Left colon (tissue), 2 donors: Measurements from ENCODE around the gene ZFYVE28. TPM values are rescaled to one million over a fixed set of nuclear protein-coding genes. Genes with fewer than 3 reads are reported as not detected.

ENCODE experiments used
- ATAC-seq: fragments of 200-7000 bp; cut with Tn5 transposase; one replicate; pipeline ENCODE4 v1.9.1; 2020; ENCODE audit warnings: mild to moderate bottlenecking, moderate library complexity
- DNase-seq, 2 donors: peaks; one replicate each; pipeline ENCODE4 v3.0.0-alpha.2; 2020
- intact Hi-C, 2 donors: fragments of 100-400 bp; cut with DNase I in 1 of 2; cut with micrococcal nuclease in 1 of 2; formaldehyde crosslinking; loops; one replicate each; pipeline versions ENCODE4 v1.11.2 to v1.14.0; 2022; cut with DNase I, micrococcal nuclease
- total RNA-seq, 2 donors: library from RNA; stranded (reverse); fragmentation: NEBNext Ultra II Directional; extraction: Animal tissue kit (Norgen Biotek cat#: 25700); gene quantifications; one replicate each; pipeline ENCODE4 v1.2.1, GENCODE V29; 2021
- donor health status: DM: no; HTN: no; CAD: no.
- donor health status: DM: yes; HTN: yes; CAD: no.

ZFYVE28 gene
- total RNA-seq, 2 donors from 2014 or later, result 31.9 to 48.7 TPM

GRCh38 chr4:2417226-2417764 lies 1.1 kb downstream of the ZFYVE28 start:
- ATAC-seq (peak; percentile 1), DNase-seq (peak in 1 of 2 donors; percentile 48)
- intact Hi-C loops, result no loop called here

DNA sequence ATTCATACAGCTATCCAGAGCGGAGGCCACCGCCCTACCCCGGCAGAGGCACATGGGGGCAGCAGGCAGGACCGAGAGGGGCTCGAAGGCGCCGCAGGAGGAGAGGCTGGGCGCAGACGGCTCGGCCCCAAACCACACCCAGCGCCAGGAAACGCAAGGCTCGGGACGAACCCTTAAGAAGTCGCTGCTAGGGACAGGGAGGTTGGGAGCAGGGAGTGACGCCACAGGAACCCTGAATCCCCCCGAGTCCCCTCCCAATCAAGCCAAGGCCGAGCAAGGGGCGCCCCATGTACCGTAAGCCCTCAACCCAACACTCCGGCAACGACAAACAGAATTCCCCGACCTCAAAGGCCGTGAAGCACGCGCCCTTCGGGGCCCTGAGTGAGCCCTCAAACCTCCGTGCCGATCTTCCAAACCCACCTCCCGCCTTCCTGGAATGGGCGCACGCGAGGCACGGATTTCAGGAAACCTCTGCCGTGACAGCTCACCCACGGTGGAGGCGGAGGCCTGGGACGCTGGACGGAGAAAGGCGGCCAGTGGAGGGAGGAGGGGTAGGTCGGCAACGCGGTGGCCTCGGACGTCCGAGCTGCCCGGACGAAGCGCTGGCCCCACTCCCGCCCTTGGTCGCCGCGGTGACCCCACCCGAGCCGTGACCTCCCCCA lies 1.8 kb downstream of the ZFYVE28 start:
- DNase-seq (peak; percentile 58 to 67), ATAC-seq (no peak)
- intact Hi-C loops, result no loop called here

- ATAC-seq, result no peak
- intact Hi-C loops, result no loop called here
- DNase-seq, result no peak
Observed at GRCh38 chr4:2415881-2416563, 2.4 kb downstream of the ZFYVE28 start.

DNA sequence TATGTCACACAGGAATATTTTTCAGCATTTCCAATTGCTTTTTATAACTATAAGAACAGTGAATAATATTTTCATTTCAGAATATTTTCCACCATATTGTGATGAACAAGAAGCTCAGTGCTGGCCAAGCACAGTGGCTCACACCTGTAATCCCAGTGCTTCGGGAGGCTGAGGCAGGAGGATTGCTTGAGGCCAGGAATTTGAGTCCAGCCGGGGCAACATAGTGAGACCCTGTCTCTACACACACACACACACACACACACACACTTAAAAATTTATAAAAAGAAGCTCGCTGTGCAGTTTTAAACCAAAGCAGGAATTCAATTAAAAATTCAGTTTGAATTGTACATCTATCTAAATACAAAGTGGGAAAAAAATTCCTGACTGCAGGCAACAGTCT lies 3.2 kb downstream of the ZFYVE28 start:
- ATAC-seq, result no peak
- intact Hi-C loops, result no loop called here
- DNase-seq, result no peak

DNA sequence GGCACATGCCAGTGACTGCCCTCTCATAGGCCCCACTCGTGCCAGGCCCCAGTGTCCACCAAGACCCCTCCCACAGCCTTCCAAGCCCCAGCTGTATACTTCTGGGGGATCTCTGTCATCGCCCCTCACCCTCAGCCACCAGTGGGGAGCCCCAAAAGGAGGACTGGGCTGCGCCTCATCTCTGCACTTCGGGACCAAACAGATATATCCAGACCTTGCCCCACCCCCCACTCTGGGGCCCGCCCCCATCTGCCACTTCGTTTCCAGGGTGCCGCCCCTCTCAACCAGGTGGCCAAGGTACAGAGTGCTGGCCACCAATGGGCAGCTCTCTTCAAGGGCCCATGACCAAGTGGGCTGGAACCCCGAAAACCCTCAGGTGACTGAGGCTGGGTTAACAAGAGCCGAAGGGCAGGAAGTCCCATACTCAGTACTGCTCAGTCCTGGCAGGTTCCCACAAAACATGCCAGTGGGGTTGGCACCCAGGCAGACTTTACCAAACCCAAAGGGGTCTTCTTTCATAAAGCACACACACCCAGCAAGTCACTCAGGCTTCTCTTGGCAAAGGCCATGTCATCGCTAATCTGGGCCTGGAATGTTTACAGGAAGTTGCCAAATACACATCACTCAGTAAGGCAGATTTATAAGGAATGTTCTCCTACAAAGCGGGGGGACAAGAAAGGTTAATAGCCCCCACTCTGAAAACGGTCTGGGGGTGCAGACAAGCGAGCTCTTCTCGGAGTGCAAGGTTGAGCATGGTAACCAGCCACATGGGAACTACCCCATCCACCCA lies 4.4 kb downstream of the ZFYVE28 start:
- intact Hi-C loops, result no loop called here
- DNase-seq (peak; percentile 84 to 86), ATAC-seq (peak; percentile 50)

DNA sequence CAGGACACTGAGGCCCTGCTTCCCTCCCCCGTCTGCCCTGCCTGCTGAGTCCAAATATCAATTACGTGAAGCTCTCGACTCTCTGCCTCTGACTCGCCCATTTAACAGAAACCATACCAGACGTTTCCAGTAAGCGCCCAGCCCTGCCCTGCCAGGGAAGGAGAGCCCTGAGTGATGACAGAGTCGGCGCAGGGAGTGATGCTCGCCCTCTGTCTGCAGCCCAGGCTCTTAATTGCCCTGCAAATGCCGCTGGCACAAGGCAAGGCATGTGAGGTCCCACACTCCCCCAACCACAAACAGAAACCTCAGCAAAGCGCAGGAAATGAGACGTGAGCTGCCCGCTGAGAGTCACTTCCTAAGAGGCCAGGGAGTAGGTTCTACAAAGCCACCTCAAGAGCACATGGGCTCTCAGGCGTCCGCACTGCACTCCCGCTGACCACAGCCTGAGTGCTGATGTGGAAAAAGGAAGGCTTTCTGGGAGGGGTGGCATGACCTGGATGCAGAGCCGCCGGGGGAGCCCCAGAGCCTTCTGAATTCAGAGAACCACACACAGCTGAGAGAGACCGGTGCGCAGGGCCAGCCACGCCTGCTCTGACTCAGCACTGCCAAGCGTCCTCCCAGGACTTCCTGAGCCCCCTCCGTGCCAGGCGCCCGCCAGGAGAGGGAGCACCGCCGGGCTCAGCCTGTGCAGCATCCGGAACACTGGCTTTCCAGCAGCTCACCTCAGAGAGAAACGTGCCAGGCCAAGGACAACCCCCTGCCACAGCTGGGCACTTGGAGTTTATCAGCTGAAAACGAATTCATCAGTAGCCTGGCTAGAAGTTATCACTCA lies 5.3 kb downstream of the ZFYVE28 start:
- intact Hi-C loops, result no loop called here
- peak; percentile 88 to 91 for DNase-seq
- ATAC-seq, result peak; percentile 78

DNA sequence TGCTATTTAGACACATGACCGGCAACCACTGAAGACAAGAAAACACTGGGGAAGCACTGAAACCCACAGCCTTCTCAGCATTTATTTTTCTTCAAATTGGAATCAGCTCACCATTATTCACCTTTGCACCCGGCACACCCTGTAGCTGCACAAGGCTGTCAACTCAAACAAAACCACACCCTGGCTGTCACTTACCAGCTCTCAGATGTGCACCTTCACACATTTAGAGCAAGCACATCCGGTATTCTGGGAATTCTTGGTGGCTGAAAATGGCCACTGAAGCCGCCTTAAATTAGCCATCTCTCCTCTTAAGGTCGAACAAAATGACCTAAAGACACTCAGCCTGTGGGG lies 5.9 kb downstream of the ZFYVE28 start:
- DNase-seq, result peak; percentile 78 to 86
- intact Hi-C loops, result no loop called here
- peak; percentile 71 for ATAC-seq

DNA sequence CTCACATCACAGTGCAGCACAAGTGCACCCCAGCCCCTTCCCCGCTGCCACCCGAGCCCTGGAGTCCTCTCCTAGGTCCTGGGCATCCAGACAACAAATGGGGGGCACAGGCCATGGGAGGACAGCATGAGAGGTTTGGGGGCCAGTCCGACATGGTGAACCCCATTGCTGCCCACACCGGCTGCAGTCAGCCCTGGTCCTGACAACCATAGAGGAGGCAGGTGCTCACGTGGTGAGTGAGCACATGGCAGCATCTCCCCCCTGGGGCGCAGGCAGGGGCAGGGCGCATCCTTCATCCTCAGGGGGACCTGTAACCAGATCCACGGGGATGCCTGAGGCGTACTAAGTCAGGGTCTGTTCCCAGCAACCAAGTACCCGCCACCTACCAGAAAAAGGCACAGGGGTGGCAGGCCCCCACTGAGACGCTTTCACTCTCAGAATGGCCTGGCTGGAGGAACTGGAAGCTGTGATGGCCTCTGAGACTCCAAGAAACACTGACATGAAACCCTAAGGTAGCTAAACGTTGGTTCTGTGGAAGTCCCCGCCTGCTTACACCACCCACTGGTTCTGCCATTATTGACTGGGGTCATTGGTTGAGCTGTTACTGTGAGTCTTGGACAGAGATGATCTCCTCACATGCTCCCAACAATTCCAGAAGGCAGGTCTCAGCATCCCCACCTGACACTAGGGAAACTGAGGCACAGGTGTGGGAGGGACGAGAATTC lies 6.5 kb downstream of the ZFYVE28 start:
- ATAC-seq, result no peak
- intact Hi-C loops, result no loop called here
- no peak for DNase-seq

GRCh38 chr4:2409381-2409783 lies 9.1 kb downstream of the ZFYVE28 start:
- ATAC-seq (no peak), DNase-seq (no peak)
- intact Hi-C loops, result no loop called here

- DNase-seq (no peak), ATAC-seq (no peak)
- intact Hi-C loops, result no loop called here
Observed at GRCh38 chr4:2408976-2409375, 9.5 kb downstream of the ZFYVE28 start.

GRCh38 chr4:2408401-2408958 lies 10.0 kb downstream of the ZFYVE28 start:
- DNase-seq, result peak; percentile 56 to 65
- ATAC-seq, result peak; percentile 13
- intact Hi-C loops, result no loop called here

DNA sequence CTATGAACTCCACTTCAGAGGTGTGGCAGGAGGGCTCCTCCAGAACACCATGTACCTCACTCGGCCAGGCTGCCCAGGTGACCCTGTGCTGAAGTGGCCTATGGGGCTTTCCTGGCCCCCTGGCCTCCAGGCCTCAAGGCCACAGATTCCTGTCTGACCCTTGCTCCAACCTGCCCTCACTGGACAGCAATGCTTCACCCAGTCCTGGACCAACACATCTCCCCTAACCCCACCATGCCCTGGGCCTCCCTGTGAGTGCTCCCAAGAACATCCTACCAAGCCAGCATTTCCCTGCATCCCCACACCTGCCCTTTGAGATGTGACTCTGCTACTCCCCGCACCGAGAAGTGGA lies 10.5 kb downstream of the ZFYVE28 start:
- DNase-seq (no peak), ATAC-seq (no peak)
- intact Hi-C loops, result no loop called here

DNA sequence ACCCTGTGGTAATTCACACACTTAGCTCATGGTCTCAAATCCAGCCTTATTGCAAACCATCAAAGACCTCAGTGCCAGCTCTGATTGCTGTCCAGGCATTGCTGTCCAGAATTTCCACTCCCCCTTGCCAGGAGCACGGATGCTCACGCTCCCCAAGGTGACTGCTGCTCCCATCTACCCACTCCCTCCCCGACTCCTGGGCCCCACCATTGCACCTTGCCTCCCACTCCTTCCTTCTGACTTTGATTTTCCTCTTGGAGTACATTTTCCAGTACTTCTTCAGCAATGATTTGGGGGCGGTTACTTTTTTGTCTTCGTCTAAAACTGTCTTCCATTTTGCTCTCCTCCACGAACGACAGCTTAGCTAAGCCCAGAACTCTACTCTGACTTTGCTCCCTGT lies 11.5 kb downstream of the ZFYVE28 start:
- intact Hi-C loops, result no loop called here
- DNase-seq (no peak), ATAC-seq (no peak)

GRCh38 chr4:2406406-2406805 lies 12.0 kb downstream of the ZFYVE28 start:
- intact Hi-C loops, result no loop called here
- DNase-seq (no peak), ATAC-seq (no peak)

GRCh38 chr4:2402941-2403340 lies 15.5 kb downstream of the ZFYVE28 start:
- intact Hi-C loops, result no loop called here
- ATAC-seq, result no peak
- DNase-seq, result no peak

- intact Hi-C loops, result no loop called here
- DNase-seq, result peak; percentile 84 to 86
Observed at GRCh38 chr4:2402048-2402842, 16.2 kb downstream of the ZFYVE28 start.

DNA sequence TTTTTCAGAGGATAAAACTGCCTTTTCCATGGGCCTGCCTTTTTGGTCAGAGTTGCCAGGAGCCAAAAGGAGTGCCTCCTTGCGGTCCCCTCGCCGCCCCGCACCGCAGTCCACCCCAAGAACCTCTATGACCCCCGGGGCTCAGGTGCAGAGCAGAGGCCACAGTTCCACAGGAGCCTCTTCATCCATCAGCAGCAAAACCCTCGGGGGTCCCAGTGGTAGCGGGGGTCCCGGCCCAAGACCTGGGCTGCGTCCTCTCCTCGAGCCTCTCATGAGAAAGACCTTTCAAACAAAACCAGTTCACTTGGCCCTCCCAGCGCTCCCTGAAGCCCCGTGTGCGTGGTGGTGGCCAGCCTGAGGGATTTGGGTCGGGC lies 16.8 kb downstream of the ZFYVE28 start:
- ATAC-seq, result no peak
- intact Hi-C loops, result no loop called here

More at GRCh38 chr4:2402048-2402842, 16.2 kb downstream of the ZFYVE28 start:
- ATAC-seq, result peak; percentile 91

More for the DNA sequence above, 16.8 kb downstream of the ZFYVE28 start:
- DNase-seq, result no peak
